HL-60/S4 treated with retinoic acid at 250 ng/mL for 4 days and 3 days (cell line): ENCODE data around the gene ASXL3.

Source experiments
- in situ Hi-C: fragments of 300-500 bp; cut with MboI; formaldehyde crosslinking; loops from 2 replicates; pipeline ENCODE4 v1.7.0; 2022; ENCODE audit warnings: low sequenced_read_pairs

Gene ASXL3

DNA sequence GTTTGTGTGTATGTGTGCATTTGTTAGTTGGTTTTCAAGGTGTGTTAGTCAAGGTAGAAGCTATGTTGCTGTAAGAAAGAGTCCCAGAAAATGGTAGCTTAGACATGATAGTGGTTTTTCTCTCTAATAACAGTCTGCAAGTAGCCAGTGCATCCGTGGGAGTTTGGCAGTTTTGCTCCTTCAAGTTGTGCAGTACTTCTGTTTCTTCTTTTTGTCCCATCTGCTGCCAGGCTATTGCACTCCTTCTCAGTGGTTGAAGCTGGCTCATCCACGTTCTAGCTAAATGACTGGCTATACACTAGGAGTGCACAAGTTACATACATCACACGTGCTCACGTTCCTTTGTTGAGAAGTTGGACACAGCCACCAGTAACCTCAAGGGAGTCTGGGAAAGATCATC, 134.7 kb downstream of the ASXL3 start:
- in situ Hi-C loops, result no loop called here

DNA sequence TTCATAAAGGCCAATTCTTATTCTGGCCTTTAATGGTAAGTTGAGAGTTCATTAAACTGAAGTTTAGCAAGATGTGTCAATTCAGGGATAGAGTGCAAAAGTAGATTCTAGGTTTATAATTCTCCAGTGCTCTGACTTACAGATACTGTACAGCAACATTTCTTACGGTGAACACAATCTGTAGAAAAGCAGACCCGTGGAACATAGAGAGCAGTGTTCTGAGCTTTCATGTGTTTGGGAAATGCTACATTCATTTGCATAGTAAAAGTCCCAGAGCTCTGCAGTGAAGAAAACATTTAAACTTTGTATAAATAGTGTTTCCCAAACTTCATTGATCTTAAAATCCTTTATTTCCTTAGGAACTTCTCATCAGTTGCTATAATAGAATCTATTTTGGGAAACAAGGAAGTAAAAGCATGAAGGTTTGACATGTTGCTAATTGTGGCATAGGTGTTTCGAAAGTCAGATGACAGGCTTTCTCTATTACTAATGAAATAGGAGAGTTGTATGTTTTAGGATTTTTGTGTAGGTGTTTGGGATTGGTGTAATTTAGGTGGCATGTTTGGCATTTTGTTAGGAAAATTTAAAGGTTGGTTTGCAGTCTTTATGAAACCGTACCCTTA, 138.2 kb downstream of the ASXL3 start:
- in situ Hi-C loops, result no loop called here

- in situ Hi-C loops, result no loop called here
Measured at GRCh38 chr18:33717339-33717738, 139.3 kb downstream of the ASXL3 start.

- in situ Hi-C loops, result no loop called here
Measured at GRCh38 chr18:33720133-33720532, 142.1 kb downstream of the ASXL3 start.

- in situ Hi-C loops, result no loop called here
Measured at GRCh38 chr18:33729556-33729955, 151.5 kb downstream of the ASXL3 start.

DNA sequence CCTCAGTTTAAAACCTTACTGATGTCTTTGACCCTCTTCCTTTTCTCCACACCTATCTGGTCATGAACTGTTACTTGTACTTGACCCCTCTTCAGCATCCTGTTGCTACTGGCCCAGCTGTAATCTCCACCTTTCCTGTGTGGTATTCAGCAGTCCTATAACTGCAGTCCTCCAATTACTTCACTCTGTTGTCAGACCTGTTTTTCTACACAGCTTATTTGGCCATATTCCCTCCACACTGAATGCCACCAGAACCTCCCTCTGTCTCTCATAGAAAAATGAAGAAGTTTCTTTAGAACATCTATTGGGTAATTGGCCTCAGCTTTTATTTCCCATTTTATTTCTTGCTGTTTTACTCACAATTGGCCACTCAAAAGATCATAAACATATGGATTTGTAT, 155.4 kb downstream of the ASXL3 start:
- in situ Hi-C loops, result no loop called here

DNA sequence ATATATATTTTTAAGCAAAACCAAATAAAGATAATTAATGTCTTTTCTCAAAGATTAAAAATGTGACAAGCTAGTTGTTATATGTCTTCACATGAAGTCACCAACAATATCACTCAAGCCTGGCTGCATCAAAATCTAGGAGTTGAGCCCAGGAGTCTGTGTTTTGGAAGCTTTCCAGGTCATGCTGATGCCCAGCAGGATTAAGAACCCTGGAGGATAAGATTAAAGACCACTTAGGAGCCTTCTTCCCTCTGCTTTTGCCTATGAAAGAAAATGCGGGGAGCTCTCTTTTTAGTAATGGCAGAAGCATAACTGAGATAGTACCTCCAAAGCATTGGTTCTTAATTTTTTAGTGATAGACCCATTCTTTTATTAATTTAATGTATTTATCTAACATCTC, 157.4 kb downstream of the ASXL3 start:
- in situ Hi-C loops, result no loop called here

DNA sequence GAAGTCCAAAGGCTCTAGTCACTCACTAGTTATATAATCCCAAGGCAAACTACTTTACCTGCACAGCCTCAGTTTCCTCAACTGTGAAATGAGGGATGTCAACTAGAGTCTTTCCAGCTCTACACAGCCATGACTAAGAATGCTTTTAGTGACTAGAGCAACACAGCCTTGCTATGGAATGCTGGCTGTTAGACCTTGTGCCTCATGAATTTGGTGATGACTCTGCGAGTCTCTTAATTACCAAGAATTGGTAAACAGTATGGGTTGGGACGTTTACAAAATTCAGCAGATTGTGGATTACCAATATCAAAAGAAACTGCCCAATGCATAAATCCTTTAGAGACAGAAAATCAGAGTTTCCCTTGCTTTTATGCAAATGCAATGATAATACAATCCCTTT, 163.7 kb downstream of the ASXL3 start:
- in situ Hi-C loops, result no loop called here

- in situ Hi-C loops, result no loop called here
Measured at GRCh38 chr18:33744032-33744697, 166.1 kb downstream of the ASXL3 start.

DNA sequence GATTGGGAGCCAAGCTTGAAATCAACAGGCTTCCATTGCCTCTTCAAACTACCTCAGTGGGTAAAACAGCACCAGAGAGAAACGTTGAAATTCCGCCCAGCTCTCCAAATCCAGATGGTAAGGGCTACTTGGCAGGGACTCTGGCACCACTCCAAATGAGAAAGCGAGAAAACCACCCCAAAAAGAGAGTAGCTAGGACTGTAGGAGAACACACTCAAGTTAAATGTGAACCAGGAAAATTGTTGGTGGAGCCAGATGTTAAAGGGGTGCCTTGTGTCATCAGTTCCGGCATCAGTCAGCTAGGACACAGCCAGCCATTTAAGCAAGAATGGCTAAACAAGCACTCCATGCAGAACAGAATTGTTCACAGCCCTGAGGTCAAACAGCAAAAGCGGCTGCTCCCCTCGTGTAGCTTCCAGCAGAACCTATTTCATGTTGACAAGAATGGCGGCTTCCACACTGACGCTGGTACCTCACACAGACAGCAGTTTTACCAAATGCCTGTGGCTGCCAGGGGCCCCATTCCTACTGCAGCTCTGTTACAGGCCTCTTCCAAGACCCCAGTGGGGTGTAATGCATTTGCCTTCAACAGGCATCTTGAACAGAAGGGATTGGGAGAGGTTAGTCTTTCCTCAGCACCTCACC, 167.3 kb downstream of the ASXL3 start:
- in situ Hi-C loops, result no loop called here

DNA sequence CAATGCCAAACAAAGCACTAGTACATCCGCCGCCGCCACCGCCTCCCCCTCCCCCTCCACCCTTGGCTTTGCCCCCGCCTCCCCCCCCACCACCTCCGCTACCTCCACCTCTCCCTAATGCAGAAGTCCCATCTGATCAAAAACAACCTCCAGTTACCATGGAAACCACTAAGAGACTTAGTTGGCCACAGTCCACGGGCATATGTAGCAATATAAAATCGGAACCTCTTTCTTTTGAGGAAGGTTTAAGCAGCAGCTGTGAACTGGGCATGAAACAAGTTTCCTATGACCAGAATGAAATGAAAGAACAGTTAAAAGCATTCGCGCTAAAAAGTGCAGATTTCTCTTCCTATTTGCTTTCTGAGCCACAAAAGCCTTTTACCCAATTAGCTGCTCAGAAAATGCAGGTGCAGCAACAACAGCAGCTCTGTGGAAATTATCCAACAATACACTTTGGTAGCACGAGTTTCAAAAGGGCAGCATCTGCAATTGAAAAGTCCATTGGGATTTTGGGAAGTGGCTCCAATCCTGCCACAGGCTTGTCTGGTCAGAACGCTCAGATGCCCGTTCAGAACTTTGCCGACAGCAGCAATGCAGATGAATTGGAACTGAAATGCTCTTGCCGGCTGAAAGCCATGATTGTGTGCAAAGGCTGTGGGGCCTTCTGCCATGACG, 168.0 kb downstream of the ASXL3 start:
- in situ Hi-C loops, result no loop called here

GRCh38 chr18:33749834-33750233, 171.8 kb downstream of the ASXL3 start:
- in situ Hi-C loops, result no loop called here

DNA sequence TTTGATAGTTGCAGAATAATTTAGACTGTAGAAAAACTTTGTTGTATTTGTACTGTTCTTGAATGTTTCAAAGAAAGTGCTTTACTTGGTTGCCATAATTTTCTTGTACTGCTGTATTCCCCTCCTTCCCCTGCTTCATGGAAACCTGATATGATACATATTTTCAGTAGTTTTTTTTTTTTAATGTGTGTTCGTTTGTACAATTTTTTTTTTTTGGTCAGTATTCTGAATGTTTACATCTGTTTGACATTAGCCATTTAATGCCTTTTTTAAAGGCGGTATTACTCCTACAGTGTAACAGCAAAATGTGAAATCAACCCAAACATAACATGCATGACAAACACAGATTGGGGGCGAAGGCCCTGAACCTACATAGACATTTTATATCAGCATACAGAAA, 172.3 kb downstream of the ASXL3 start:
- in situ Hi-C loops, result no loop called here

GRCh38 chr18:33751613-33752221, 173.7 kb downstream of the ASXL3 start:
- in situ Hi-C loops, result no loop called here

DNA sequence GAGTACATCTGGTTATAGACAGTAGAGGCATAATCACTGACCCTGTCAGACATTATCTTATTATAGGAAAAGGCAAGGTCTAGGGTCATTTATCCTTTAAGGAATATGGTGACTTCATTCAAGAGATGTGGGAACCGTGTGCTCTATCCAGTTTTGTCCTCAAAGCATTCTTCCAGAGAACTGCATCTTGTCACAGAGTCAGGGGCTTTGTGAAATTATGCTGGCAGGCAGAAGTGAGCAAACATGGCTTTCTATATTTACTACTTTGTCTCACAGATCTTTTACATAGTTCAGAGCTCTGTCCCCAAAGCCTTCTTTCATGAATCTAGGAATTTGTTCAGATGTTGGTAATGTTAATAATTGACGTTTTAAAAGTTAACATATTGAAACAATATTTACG, 177.4 kb downstream of the ASXL3 start:
- in situ Hi-C loops, result no loop called here

GRCh38 chr18:33755931-33756560, 178.0 kb downstream of the ASXL3 start:
- in situ Hi-C loops, result no loop called here

GRCh38 chr18:33757037-33757436, 179.0 kb downstream of the ASXL3 start:
- in situ Hi-C loops, result no loop called here

- in situ Hi-C loops, result no loop called here
Measured at GRCh38 chr18:33761363-33761762, 183.3 kb downstream of the ASXL3 start.

- in situ Hi-C loops, result no loop called here
Measured at GRCh38 chr18:33781429-33781828, 203.4 kb downstream of the ASXL3 start.
